Left renal pelvis (tissue), 4 donors: ENCODE measurements around the gene ENO1. TPM values are rescaled to one million over a fixed set of nuclear protein-coding genes. Genes with fewer than 3 reads are reported as not detected.
"Not testable (repeated sequence)": the region's sequence is repeated elsewhere in the genome, so short reads cannot be mapped to it uniquely, and the experiment has no call there.

ENCODE experiments used
- DNase-seq, 4 donors: peaks; one replicate each; pipeline ENCODE4 v3.0.0-alpha.2; 2013; ENCODE audit warnings: low read depth in 4 of 4, low spot score in 3 of 4
- polyA plus RNA-seq, 4 donors: library from polyadenylated mRNA; unstranded; fragments of 120-200 nt; gene quantifications; one replicate each; pipeline ENCODE4 v1.2.1, GENCODE V29; 2013; ENCODE audit not compliant: insufficient read length in 4 of 4

ENO1 gene
- 100 to 1,000 TPM; 306 to 933 (median 877) TPM for polyA plus RNA-seq

DNA sequence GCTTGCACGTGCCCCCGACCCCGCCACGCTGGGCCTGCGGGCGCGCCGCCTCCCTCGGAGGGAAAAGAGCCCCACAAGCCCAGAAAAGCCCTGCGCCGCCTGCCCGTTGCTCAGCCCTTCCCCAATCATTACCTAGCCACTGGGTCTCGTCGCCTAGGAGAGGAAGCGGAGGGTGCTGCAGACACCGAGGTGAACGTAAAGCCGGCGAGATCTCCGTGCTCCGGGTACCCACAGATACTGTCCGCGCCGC lies at the start of gene ENO1:
Gene ENO1, minus strand, starts transcription at position 239 of the 250 bp plus-strand sequence. CDS start 3,778 bp downstream, outside the sequence.
- no peak for DNase-seq

- DNase-seq: no peak
Measured at GRCh38 chr1:8926707-8927694, 48.5 kb upstream of the ENO1 start.

DNA sequence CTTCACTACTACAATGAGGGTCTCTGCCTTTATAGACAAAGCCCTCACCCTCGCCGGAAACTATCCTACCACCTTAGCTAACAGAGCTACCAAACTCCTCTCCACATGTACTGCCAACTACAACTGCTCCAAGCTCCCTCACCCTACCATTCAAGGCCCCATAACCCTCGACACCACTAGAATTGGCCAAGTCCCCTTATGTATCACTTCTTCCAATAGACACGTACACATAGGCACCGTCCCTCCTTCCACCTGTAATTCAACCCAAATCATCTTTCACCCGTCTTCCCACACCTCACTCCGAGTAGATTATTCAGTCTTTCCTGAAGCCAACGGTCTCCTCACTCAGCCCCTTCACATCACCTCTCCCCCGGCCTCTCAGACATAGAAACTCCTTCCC lies 47.5 kb upstream of the ENO1 start:
- no peak for DNase-seq

DNA sequence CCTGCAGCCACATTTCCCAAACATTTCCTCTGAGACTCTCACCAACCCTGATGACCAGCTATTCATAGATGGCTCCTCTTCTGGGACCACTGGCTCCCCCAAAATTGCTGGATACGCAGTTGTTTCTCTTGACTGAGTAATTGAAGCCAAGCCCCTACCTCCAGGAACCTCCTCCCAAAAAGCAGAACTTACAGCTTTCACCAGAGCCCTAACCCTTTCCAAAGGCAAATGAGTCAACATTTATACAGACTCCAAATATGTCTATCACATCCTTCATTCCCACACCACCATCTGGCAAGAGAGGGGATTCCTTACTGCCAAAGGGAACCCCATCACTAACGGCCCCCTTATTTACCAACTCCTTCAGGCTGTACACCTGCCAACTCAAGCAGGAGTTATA lies 46.9 kb upstream of the ENO1 start:
- no peak for DNase-seq

DNA sequence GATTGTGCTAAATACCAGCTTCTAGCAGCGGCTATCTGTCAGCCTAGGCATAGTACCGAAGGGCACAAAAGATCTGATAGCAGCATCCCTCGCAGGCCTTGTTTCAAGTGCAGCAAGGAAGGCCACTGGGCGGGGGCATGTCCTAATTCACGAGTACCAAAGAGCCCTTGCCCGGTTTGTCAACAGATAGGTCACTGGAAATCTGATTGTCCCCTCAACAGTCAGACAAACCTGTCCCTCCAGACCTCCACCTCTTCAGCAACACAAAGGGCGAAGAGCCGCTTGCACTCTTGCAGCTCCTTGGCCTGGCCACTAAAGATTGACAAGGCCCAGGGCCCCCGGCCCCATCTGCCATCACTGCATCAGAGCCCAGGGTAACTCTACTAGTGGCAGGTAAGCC lies 44.5 kb upstream of the ENO1 start:
- no peak for DNase-seq

DNA sequence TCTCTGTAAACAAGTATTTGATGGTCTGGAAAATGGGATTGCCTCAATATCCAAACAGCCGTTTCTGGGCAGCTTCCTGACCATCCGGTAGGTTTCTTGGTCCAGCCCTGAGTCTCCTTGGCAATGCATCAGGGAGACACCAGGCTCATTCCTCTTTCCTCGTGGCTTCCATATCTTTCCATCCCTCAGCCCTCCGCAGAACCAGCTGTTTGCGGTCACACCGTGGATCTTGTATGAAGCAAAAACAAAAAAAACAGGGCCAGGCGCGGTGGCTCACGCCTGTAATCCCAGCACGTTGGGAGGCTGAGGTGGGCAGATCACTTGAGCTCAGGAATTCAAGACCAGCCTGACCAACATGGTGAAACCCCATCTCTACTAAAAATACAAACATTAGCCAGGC lies 39.0 kb upstream of the ENO1 start:
- not testable (repeated sequence) for DNase-seq

- DNase-seq: no peak
Measured at GRCh38 chr1:8915446-8915845, 37.0 kb upstream of the ENO1 start.

- DNase-seq: no peak
Measured at GRCh38 chr1:8914466-8914865, 36.0 kb upstream of the ENO1 start.

GRCh38 chr1:8913457-8913856 lies 35.0 kb upstream of the ENO1 start:
- no peak for DNase-seq

- DNase-seq: no peak
Measured at GRCh38 chr1:8911416-8912309, 33.2 kb upstream of the ENO1 start.

- no peak for DNase-seq
Measured at GRCh38 chr1:8910914-8911313, 32.4 kb upstream of the ENO1 start.

DNA sequence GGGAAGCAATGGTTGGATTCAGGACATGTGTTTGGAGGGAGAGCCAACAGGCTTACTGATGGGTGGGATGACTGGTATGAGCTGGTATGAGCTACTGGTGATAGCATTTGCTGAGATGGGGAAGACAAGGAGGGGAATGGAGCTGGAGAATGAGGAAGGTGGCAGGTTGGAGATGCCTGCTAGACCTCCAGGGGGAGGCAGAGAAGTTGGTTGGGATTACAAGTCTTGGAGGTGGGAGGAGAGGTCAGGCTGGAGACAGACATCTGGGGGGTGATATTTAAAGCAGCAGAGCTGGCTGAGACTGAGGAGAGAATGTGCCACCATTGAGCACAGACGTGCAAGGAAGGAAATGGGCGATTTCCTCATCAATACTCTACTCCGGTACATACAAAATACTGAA lies 31.8 kb upstream of the ENO1 start:
- no peak for DNase-seq

DNA sequence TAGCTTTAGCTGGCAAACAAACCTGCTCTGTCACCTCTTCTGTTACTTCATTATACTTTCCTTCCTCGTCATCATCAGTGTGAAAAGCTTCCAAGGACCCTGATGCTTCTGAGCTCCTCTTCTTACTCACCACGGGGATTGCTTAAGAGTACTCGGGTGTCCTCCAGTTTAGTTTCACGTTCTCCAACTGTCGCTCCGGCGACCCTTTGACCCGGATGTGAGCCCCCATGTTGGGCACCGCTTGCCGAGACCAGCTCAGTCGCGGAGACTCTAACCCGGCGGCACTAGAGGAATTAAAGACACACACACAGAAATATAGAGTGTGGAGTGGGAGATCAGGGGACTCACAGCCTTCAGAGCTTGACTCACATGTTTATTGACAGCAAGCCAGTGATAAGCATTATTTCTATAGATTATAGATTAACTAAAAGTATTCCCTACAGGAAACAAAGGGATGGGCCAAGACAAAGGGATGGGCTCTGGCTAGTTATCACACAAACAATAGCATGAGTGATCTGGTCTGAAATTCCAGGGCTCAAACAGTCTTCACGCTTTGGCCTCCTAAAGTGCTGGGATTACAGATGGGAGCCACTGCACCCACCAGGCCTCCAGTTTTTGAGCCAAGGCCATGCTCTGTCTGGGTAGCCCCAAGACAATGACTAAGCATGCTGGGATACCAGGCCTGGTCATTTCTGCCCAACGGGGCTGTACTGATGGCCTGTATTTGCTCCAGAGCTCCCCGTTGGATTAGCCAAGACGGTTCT lies 30.1 kb upstream of the ENO1 start:
- no peak for DNase-seq

- DNase-seq: no peak
Measured at GRCh38 chr1:8905582-8906191, 27.2 kb upstream of the ENO1 start.

- DNase-seq: peak in 2 of 4 donors; percentile 29 to 47
Measured at GRCh38 chr1:8903908-8904650, 25.6 kb upstream of the ENO1 start.

DNA sequence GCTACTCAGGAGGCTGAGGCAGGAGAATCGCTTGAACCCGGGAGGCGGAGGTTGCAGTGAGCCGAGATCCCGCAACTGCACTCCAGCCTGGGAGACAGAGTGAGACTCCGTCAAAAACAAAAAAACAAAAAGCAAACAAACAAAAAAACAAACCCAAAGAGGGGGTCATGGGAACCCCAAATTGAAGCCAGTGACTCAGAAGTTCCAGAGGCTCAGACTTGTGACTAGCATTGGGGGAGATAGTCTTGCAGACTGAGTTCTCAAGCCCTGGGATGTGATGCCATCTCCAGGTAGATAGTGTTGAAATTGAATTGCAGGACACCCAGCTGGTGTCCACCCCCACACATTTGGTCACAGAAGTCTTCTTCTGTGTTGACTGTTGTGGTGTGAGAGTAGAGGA lies 24.9 kb upstream of the ENO1 start:
- DNase-seq: no peak

DNA sequence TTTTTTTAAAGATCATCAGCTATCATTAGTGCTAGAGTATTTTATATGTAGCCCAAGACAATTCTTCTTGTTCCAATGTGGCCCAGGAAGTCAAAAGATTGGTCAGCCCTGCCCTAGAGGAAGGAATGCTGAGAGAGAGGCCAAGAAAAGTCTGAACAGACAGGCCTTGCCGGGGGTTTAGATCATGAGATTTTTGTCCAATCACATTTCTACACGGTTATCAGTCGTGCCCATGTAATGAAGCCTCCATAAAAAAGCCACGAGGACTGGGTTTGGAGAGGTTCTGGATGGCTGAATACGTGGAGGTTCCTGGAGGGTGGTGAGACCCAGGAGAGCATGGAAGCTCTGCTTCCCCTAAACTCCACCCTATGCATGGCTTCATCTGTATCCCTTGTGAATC lies 24.3 kb upstream of the ENO1 start:
- no peak for DNase-seq

- not testable (repeated sequence) for DNase-seq
Measured at GRCh38 chr1:8900684-8901083, 22.2 kb upstream of the ENO1 start.

GRCh38 chr1:8899046-8899445 lies 20.6 kb upstream of the ENO1 start:
- no peak for DNase-seq

DNA sequence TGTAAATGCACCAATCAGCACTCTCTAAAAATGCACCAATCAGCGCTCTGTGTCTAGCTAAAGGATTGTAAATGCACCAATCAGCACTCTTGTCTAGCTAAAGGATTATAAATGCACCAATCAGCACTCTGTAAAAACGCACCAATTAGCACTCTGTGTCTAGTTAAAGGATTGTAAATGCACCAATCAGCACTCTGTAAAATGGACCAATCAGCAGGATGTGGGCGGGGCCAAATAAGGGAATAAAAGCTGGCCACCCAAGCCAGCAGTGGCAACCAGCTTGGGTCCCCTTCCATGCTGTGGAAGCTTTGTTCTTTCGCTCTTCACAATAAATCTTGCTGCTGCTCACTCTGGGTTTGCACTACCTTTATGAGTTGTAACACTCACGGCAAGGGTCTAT lies 19.9 kb upstream of the ENO1 start:
- not testable (repeated sequence) for DNase-seq
